SW480 (cell line): ENCODE results near the gene VDAC1.

Experiments used
- DNase-seq: peaks from one replicate; pipeline ENCODE4 v3.0.0-alpha.2; 2016; ENCODE audit warnings: low spot score

The VDAC1 gene

GRCh38 chr5:133926489-133927299 is 78.1 kb downstream of the VDAC1 start:
- DNase-seq = no peak

GRCh38 chr5:133925866-133926488 is 78.8 kb downstream of the VDAC1 start:
- no peak for DNase-seq

GRCh38 chr5:133925269-133925668 is 79.5 kb downstream of the VDAC1 start:
- no peak for DNase-seq

- DNase-seq = no peak
Measured at GRCh38 chr5:133924221-133924920, 80.4 kb downstream of the VDAC1 start.

- DNase-seq = no peak
Measured at GRCh38 chr5:133921979-133922378, 82.8 kb downstream of the VDAC1 start.
